HG03159 (cell line): ENCODE data around the gene C17orf75.

ENCODE experiments used
- ATAC-seq: cut with Tn5 transposase; IDR thresholded peaks from one replicate; pipeline ENCODE4 v1.9.1; 2021; ENCODE audit warnings: mild to moderate bottlenecking, moderate library complexity; ENCODE audit not compliant: unreplicated experiment

Gene C17orf75

GRCh38 chr17:32279891-32280716 lies 61.9 kb downstream of the C17orf75 start:
- ATAC-seq, result no peak

- ATAC-seq, result no peak
Measured at GRCh38 chr17:32278815-32279214, 63.2 kb downstream of the C17orf75 start.
